Dermis blood vessel endothelial cell (primary cell): ENCODE results near the gene SORCS1. TPM values are rescaled to one million over a fixed set of nuclear protein-coding genes. Genes with fewer than 3 reads are reported as not detected.

Source experiments
- DNase-seq: peaks from one replicate; pipeline ENCODE4 v3.0.0; 2010
- total RNA-seq: library from RNA; depleted of rRNA; stranded (reverse); fragments of >200 nt; gene quantifications from 2 replicates; pipeline ENCODE4 v1.2.3, GENCODE V29; 2014

SORCS1 gene
- total RNA-seq, 1 donor from 2014 or later = not detected

DNA sequence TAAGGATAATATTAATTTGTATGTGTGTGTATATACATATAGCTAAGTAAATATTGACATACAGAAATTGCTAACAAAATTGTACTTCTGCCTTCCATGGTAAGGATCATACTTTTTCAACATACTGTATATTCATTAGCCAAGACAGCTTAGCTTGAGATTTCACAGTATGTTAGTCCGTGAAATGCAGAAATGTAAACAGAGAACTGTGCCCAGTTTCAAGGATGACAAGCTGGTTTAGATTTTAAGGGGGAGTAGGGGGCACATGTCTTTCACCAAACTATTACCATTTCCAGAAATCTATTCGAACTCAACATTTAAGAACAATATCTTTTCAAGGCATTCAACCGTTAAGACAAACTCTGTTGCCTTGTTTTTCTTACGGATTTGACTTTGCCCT, 182.2 kb downstream of the SORCS1 start:
- DNase-seq = no peak

DNA sequence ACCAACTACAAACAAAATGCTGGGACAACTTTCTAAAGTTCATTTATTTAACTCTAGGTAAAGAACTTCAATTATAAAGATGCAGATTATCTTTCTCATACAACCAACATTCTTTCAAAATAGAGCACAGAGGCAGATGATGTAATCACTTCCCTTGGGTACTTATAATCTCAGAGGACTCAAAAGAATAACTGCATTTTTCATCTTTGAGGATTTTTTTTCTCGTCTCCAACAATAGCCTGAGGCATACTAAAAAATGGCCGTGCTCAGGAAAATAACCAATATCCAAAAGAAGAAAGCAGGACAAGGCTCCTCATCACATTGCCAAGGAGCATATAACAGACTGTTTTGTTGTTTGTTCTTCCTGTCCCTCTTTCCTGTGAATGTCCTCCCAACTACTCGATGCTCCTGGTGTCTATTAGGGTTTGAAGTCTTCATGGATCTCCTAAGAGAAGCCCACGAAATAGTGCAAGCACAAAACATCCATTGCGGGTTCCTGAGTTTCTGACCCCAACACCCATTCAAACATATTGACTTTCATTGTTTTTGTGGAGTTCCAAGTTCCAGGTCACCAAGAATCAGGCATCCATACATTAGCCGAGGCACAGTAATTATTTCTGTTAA, 182.9 kb downstream of the SORCS1 start:
- no peak for DNase-seq

DNA sequence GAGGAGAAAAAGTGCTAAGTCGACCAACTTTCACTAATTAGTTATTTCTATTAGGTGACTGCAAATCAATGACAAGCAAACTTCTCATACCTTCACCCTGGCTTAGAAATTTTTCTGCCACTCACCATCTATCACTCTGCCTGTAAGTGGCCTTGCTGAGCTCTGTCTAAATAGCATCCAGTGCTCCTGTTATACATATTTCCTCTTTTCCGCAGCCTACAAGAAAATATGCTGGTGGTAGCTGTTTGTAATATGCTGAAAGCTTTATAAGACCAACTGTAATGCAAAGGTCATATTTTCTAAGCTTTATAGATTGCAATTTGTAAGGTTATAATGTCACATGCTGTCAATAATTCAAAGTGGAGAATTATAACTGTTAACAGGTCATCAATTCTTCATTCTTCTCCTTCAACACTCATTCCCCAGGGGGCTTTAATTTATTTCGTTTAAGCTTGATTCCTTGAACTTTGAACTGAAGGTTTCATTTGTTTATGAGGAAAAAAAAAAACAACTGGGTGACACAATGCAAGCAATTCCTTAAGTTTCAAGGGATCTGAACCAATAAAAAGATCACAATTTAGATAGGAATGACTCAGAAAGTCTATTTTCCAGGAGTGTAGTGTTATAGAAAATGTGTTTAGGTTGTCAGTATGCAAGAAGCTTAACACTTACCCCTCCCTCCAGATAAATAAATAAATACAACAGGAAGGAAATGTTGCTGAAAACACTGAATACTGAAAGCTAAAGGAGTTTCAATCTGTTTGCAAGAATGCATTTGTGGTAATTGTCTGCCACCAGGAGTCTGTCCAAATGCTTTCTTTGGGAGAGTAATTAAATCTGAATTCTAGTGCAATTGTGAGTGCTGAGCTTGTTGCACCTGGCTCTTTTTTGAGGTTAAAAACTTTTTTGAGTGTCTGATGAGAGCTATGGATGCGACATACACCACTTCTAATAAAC, 183.7 kb downstream of the SORCS1 start:
- no peak for DNase-seq

DNA sequence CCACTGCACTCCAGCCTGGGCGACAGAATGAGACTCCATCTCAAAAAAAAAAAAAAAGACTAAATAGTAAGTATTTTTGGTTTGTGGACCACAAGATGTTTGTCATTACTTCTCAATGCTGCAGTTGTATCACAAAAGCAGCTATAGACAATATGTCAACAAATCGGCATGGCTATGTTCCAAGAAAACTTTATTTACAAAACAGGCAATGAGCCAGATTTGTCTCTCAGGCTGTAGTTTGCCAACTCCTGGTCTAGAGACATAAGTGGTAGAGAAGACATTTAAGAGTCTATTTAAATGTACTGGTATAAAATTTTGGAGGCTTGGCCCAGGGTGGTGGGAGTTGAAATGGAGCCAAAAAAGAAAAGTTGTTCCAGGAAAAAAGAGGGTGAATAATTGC, 185.8 kb downstream of the SORCS1 start:
- DNase-seq = no peak

DNA sequence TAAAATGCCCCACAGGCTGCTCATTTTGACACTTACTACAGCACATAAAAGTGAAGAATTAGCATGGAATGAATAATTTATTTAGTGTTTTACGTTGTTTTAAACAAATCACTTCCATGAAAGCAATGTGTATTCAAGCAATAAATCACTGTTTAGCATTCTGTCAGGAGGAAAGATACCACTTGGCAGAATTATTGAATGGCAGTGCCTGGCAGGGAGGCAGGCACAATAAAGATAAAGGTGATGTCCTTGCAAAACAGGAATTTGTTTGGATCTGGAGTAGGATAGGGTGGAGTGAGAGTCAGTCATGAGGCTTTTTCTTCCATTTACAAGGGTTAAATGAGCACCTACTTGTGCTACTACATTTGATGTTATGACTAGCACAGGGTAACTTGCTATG, 190.8 kb downstream of the SORCS1 start:
- DNase-seq = no peak

DNA sequence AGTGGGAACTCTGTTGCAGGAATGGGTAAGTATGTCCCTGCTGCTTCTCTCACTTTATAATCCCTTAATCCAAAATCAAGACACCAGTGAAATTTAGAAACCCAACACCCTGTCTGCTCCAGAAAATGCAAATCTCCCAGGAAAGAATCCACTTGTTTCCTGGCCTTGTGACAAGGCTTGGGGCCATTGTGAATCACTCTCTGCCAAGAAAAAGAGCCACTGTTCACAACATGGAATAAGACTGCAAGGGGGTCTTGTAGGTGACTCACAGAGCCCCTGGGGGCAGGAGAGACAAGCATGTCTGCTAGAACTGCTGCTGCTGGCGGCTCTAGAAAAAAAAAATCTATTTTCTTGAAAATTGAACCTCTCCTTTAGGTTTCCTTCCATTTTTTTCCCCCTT, 191.2 kb downstream of the SORCS1 start:
- DNase-seq = no peak

DNA sequence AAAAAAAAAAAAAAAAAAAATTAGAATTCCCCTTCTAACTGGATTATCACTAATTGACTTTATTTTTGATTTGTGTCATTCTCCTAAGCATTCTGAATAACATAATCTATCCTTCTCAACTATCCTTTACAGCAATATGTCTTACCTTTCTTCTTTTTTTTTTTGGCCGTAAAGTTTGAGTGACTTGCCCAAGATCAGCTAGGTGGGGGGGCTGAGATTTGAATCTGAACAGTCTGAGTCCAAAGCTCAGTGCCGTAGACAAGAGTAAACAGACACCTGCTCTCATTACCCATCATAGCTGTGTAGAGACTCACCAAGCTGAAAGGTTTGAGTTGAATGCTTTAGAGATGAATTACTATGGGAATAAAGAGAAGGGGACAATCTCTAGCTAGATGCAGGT, 192.1 kb downstream of the SORCS1 start:
- no peak for DNase-seq

DNA sequence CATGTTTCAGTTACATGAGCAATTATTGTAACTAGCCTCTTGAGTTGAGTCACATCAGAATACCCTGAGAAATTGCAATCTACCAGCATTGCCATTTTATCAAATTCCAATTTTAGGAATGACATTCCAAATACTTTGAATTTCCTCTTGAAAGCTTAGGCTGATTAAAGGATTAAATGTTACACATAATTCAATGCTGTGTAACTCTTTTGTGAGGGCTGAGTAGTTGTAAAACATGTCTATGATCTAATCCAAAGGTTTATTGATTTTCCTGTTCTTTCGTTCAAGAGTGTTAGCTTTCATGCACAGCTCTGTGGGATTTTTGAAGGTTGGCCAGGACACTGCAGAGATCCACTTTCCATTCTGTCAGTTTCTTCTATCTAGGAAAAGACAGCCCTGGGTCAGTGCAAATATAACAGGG, 193.1 kb downstream of the SORCS1 start:
- DNase-seq = no peak

DNA sequence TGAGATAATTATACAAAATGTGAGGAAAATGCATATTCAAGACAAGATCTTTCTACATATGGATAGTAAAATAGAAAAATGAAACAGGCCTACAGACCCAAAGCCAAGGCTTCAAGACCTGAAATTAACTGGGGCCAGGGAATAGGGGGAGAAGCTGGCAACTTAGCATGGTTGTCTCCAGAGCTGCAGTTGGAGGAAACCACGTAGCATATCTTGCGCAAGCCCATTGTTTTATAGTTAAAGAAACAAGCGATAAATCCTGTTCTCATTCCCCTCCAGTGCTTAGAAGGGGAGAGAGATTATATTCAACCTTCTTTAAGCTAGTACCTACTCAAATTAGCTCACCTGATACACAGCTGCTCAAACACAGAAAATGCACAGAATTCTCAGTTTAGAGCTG, 197.1 kb downstream of the SORCS1 start:
- DNase-seq = no peak

DNA sequence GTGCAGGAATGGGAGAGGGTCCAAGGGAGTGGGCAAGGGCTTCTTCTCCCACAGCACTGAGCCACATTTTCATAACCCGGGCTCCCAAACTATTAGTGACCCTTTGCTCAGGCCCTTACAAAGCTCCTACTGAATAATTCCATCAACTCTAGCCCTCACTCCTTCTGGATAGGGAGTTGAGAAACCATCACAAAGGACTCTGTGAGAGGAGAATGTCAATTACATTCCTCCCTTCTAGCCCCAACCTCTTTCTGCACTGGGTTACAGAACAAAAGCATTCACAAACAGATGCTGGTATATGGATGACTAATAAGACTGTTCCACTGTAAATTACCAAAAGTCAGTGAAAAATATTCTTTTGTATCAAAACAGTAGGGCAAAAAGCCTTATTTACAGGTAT, 203.7 kb downstream of the SORCS1 start:
- DNase-seq = no peak

DNA sequence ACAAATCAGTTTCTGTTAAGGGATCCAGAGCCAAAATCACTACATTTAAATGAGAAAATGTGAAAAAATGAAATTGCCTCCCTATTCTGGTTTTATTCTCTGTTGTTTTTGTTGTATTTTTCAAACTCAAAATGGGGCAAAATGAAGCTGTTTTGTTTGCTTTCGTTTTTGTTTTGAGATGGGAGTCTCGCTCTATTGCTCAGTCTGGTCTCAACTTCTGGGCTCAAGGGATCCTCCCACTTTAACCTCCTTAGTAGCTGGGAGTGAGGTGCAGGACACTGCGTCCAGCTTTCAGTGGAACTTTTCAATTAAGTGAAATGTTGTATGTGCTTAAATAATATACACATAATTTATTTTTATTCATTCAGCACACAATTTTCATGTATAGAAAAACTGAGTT, 205.0 kb downstream of the SORCS1 start:
- no peak for DNase-seq

DNA sequence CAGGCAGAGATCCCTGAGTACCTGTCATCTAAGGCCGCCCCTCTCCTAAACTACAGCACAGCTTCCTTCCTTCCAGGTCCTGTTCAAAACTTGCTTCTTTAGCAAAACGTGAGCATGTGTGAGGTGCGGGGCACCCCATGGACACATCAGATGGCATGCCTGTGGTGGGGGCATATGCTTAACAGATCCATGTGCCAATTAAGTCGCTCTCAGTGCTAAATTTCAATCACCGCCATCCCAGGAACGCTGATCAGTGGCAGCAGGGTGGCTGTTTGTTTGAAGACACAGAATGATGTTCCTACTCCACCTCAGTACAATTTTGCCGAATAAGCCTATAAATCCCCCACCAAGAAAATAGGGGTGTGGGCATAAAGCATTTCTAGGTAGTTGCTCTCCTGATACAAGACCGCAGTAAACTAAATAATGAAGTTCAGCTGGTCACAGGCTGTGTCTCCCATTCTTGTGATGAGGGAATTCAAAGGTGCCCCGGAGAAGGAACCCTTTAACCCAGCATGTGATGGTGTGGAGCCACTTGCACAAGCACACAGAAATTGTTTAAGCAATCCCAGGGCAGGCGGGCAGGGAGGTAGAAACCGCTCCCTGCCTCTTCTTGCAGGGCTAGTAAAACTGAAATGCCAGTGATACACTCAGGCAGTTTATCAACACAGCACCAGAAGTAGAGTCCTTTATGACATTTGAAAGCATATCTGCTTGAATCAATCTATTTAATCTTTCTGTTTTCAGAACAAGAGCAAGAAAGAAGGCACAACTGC, 205.7 kb downstream of the SORCS1 start:
- DNase-seq = no peak

DNA sequence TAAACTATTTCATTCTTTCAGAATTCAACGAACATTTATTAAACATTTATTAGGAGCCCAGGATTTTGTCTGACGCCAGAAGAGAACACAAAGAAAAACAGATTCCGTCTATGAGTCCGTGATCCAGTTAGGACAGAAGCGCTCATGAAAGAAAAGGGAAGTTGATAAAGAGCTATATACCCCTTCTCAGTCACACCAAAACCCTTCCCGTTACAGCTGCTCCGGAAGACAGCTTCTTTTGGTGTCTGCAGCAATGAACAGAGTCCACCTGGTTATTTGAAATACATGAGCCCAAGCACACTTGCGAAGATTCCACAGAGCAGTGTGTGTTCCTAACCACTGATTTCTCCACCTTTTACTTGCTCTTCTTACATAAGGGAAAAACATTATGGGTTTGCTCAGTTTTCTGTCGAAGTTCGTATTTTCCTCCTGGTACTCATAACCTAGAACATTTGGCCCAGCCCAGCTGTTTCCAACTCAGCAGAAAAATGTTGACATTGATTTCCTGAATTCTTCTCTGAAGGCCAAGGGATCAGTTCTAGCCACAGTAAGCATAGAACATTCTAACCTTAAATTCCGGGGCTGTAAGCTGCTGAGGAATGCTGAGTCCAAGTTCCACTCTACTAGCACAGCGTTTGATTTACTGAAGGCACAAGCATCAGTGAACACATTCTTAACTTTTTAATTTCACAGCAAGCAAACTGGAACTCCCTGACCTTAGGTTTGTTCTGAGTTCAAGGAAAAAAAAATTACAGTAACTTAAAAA, 206.5 kb downstream of the SORCS1 start:
- no peak for DNase-seq

DNA sequence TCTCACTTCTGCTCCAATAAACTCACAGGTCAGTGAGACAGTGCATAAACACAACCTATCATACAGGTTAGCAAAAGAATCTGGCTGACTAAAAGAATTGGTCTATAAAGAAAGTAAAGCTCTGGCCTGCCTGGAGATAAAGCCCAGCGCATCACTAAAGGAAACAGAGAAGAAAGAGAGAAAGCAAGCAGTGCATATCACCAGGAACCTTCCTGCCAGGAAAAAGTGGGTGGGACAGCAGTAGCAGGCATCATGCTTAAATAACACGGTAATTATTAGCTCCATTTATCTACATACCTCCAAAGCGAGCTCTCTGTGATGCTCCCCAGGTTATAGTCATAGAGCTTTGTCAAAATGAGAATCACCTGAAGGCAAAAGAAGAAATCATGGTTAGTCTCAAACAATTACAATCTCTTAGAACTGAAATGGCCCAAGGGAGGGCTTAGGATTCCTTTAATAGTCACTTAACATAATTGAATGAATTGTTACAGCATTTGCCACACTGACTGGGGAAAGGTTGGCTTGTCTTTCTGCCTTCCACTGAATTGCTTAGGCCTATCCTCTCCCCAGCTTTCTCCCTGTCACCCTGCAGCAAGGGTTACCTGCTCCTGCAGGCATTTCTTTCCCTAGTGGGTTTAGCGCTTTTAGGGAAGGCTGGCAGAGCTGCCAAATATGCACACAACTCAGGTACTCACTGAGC, 208.1 kb downstream of the SORCS1 start:
- no peak for DNase-seq

DNA sequence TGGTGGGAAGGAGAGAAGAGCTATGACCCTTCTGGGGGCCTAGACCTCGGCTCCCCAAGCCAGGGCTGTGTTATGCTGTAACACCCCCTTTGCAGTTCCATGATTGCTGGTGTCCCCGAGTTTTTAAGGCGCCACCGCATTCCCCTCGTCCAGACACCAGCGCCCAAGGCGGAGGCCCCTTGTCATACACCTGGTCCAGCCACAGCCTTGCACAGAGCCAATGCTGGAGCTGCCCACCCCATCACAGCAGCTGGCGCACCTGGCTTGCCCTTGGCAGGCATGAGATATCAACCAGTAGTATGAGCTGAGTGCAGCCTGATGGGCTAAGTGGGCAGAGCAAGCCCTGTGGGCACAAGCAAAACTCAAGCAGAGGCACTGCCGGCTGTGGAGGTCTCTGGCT, 209.4 kb downstream of the SORCS1 start:
- DNase-seq = no peak

DNA sequence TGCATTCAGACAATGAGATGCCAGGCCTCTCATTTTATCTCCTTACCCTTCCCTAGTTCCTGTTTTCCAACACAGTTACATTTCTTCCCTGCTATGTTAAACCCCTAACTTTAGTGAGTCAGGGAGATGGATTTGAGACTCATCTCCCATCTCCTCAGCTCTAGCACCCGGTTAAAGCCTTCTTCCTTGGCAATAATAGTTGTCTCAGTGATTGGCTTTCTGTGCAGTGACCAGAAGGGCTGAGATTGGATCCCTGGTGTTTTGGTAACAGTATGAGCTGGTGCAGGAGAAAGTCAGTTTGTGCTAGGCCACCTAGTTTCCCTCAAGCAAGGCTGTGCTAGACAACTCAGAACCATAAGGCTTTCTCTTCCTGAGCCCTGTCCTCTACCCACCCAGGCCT, 212.5 kb downstream of the SORCS1 start:
- DNase-seq = no peak

DNA sequence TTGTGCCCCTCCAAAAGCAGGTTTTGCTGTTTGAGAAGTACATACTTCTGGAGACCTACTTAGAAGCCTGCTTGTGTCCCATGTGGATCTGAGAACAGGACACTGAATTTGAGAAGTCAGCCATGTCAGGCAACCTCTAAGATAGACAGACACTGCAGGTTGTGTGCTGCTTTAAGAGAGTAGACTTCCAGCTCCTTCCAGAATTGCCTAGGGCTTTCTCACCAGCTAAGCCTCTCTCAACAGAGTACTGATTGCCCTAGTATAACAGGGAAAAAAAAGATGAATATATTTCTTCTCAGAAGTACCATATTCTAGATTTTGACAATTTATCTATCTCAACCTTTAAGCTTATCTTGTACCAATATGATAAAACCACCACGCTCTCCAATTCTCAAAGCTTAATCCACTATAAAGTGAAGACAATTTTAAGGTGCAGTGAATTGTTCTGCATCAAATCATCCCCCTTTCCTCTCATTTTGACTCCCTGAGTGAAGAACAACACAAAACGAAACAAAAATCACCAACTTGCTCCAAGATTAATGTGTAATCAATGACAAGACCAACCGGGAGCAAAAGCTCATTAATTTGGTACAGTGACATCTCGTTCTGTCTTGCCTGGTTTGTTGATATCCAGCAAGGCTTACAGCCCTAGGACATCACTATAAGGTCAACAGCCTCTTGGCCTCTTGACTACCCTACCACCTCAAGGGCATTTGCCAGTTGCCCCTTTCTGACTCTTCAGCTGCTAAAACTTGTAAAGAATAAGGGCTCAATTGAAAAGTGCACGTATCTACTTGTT, 214.6 kb downstream of the SORCS1 start:
- DNase-seq = no peak

DNA sequence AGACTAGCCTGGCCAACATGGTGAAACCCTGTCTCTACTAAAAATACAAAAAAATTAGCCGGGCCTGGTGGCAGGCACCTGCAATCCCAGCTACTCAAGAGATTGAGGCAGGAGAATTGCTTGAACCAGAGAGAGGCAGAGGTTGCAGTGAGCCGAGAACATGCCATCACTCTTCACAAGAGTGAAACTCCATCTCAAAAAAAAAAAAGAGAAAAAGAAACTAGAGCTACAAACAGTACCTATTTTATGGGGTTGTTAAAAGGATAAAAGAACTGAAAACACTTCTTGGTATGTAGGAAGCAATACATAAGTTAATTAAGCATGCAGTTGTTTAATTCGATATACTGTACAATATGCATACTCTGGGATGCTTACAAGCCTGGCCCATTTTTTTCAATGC, 216.9 kb downstream of the SORCS1 start:
- DNase-seq = no peak

DNA sequence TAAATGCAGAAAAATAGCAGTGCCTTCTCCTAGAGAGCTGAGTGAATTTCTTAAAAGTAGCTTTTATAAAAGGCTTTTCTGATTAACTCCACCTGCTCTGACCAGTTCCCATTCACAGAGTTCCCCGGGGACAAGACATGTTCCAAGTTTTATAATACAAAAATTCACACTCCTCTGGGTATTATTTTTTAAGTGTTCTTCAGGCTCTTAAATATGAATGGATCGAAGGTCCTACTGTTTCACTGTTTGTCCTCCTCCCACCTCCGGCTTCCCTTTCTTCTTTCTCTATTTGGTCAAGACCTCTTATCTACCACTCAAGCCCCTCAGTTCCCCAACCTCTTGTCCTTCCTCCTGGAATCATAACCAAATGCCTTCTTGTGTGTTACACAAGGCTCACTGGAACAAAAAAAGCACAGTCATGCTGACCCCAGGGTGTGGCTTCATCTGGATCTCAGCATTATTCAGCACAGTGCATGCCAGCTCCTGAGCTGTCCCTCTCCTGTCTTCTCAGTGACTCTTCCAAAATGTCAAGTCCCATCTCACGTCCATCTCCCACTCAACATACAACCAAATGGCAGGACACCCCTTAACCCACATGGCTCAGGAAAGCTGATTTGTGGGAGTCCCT, 222.4 kb downstream of the SORCS1 start:
- no peak for DNase-seq

DNA sequence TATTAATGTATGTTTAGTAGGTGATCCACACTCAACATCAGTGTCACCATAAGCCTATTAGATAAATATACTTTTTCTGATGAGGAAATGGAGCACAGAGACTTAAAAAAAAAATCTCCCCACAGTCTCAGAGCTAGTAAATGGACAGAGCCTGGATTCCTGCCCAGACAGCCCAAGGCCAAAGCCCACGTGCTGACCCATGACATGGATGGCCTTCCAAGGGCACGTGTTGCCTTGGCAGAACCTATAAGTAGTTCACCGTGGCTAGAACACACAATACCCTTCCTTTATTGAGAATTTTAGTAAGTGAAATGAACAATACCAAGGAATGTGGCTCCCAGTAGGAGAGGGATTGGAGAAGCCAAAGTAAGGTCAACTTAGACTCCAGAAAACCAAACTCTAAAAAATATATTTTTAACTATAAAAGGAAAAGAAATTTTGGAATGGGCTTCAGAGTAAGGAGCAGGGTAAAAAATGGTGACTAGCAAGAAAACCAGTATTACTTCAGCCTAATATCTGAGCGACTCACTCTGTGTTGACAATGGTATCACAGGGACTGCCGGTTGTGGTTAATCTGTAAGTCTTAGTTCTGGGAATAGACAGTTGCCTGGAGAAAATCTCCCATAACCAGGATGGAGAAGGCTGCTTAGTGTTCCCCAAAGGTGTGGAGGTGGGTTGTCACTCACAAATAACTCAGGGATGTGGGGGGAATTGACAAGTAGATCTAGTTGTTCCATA, 223.0 kb downstream of the SORCS1 start:
- DNase-seq = no peak
